K562 (cell line): ENCODE measurements around the gene STXBP6. TPM values are rescaled to one million over a fixed set of nuclear protein-coding genes. Genes with fewer than 3 reads are reported as not detected.
A peak's percentile ranks its signal among the peaks of the same experiment; 100 is the strongest.

Source experiments
- ATAC-seq: fragments of 200-7000 bp; cut with Tn5 transposase; 3 replicates; pipeline ENCODE4 v1.9.1; 2020; ENCODE audit warnings: moderate library complexity
- BruUV-seq: library from RNA; stranded (reverse); fragments of 400-500 nt; replicated peaks from 2 replicates; lab custom pipeline; 2021; lab: Mats Ljungman, UMichigan
- CTCF ChIA-PET: fragments of 300-600 bp; formaldehyde crosslinking; extraction: SDS; loops from one replicate; lab custom pipeline; 2021; ENCODE audit warnings: low intra/inter-chr PET ratio; lab: Yijun Ruan, JAX
- POLR2A ChIA-PET: fragments of 300-600, 350-650 bp; sonication (Branson Sonifier 250); formaldehyde crosslinking; extraction: SDS; loops from one replicate; lab custom pipeline; 2021; ENCODE audit warnings: antibody characterized with exemption, inconsistent platforms; lab: Yijun Ruan, JAX
- DNase-seq, 4 experiments: peaks; one replicate each; pipeline versions ENCODE4 v3.0.0 to v3.0.0-alpha.2; 2011 to 2018; ENCODE audit warnings: low spot score in 3 of 4, mixed read lengths in 3 of 4; ENCODE audit errors: extremely low read depth in 1 of 4
- FAIRE-seq: peaks from 2 replicates; lab custom pipeline; 2011; peaks lifted over from hg19 to GRCh38; lab: Jason Lieb, UNC
- H2AFZ ChIP-seq: 2 replicates; pipeline ENCODE4 v1.6.0; 2011; ENCODE audit warnings: low read depth, low read length, control low read depth, inconsistent platforms
- H3K27ac ChIP-seq: fragments of 200-600 bp; 3 replicates; pipeline ENCODE4 v1.8.0; 2011; ENCODE audit warnings: low read depth, mild to moderate bottlenecking, control low read depth, inconsistent platforms, low read length, moderate library complexity, mixed read lengths; ENCODE audit errors: extremely low read depth
- H3K27me3 ChIP-seq, 2 experiments: fragments of 300-600 bp in 1 of 2; 2 replicates in 1 of 2; 3 replicates in 1 of 2; pipeline versions ENCODE4 v1.6.0 to v1.8.0; 2011; ENCODE audit warnings: inconsistent platforms in 2 of 2, low read length in 2 of 2, mild to moderate bottlenecking in 1 of 2, mixed read lengths in 1 of 2, moderate library complexity in 1 of 2; ENCODE audit not compliant: control insufficient read depth in 2 of 2, insufficient read depth in 2 of 2
- H3K36me3 ChIP-seq: fragments of 300-600 bp; 3 replicates; pipeline ENCODE4 v1.8.0; 2011; ENCODE audit warnings: mild to moderate bottlenecking, low read length, inconsistent platforms; ENCODE audit not compliant: control insufficient read depth, insufficient read depth
- H3K4me1 ChIP-seq, 2 experiments: fragments of 200-600 bp in 1 of 2; replicated peaks in 1 of 2; 2 replicates in 1 of 2; 3 replicates in 1 of 2; pipeline versions ENCODE4 v1.5.1 to v1.8.0; 2011; ENCODE audit warnings: inconsistent platforms in 2 of 2, low read length in 2 of 2, mild to moderate bottlenecking in 1 of 2, mixed read lengths in 1 of 2, moderate library complexity in 1 of 2; ENCODE audit not compliant: control insufficient read depth in 2 of 2, insufficient read depth in 2 of 2
- H3K4me2 ChIP-seq: 2 replicates; pipeline ENCODE4 v1.6.1; 2011; ENCODE audit warnings: low read length, control low read depth, inconsistent platforms, mixed read lengths; ENCODE audit not compliant: insufficient read depth
- H3K4me3 ChIP-seq: fragments of 200-600 bp; sonication (generic), shearing (Covaris generic); 2 replicates; pipeline ENCODE4 v1.5.1; 2016; ENCODE audit warnings: control low read depth, inconsistent platforms
- H3K79me2 ChIP-seq: fragments of 200-600 bp; 3 replicates; pipeline ENCODE4 v1.8.0; 2011; ENCODE audit warnings: low read length, inconsistent platforms; ENCODE audit not compliant: control insufficient read depth, insufficient read depth
- H3K9ac ChIP-seq, 2 experiments: 2 replicates each; pipeline versions ENCODE4 v1.6.0 to v1.6.1; 2011; ENCODE audit warnings: low read depth in 2 of 2, low read length in 2 of 2, control low read depth in 1 of 2, inconsistent platforms in 1 of 2, mild to moderate bottlenecking in 1 of 2, mixed read lengths in 1 of 2; ENCODE audit not compliant: insufficient read depth in 1 of 2
- H3K9me1 ChIP-seq: one replicate; pipeline ENCODE4 v1.6.0; 2011; ENCODE audit warnings: inconsistent platforms, mild to moderate bottlenecking, low read length, moderate library complexity; ENCODE audit not compliant: control insufficient read depth, insufficient read depth
- H3K9me3 ChIP-seq: replicated peaks from 2 replicates; pipeline ENCODE4 v1.5.1; 2011; ENCODE audit warnings: low read depth, low read length, inconsistent platforms; ENCODE audit not compliant: control insufficient read depth, insufficient read depth
- H4K20me1 ChIP-seq: replicated peaks from 2 replicates; pipeline ENCODE4 v1.6.1; 2011; ENCODE audit warnings: low read length, inconsistent platforms, mixed read lengths; ENCODE audit not compliant: control insufficient read depth, insufficient read depth
- ARNT ChIP-seq, 2 experiments: fragments of 450-650 bp; IDR thresholded peaks; 2 replicates each; pipeline ENCODE4 v1.6.1; 2016; ENCODE audit warnings: mild to moderate bottlenecking in 1 of 2
- CBX8 ChIP-seq: fragments of 200-600 bp; sonication (generic); IDR thresholded peaks from 2 replicates; pipeline ENCODE4 v1.6.1; 2012; ENCODE audit warnings: borderline replicate concordance, mixed run types, low read depth, mild to moderate bottlenecking, moderate library complexity, mixed read lengths, low read length, control low read depth, inconsistent platforms; ENCODE audit not compliant: poor library complexity, severe bottlenecking; ENCODE audit errors: extremely low read depth
- ELF1 ChIP-seq: fragments of 200-800 bp; sonication (Bioruptor generic); IDR thresholded peaks from 2 replicates; pipeline ENCODE4 v1.6.1; 2016; ENCODE audit warnings: missing genetic modification characterization, missing compliant biosample characterization
- JUN ChIP-seq, 2 experiments: sonication (generic) in 1 of 2; formaldehyde crosslinking in 1 of 2; IDR thresholded peaks; 2 replicates each; pipeline versions ENCODE4 v1.6.1 to v1.8.0; 2012 to 2022; ENCODE audit warnings: borderline replicate concordance in 2 of 2, mild to moderate bottlenecking in 2 of 2, improper control_type of control experiment in 1 of 2, low read depth in 1 of 2, low read length in 1 of 2, missing genetic modification reagents in 1 of 2
- ZNF589 ChIP-seq: fragments of 200-800 bp; sonication (Bioruptor generic); IDR thresholded peaks from 2 replicates; pipeline ENCODE4 v1.6.1; 2016; ENCODE audit warnings: low read depth, missing genetic modification characterization, missing compliant biosample characterization
- WGBS: fragments of 100-300 bp; shearing (Covaris generic); methylation state at CpG from one replicate; pipeline ENCODE4 v1.1.6; 2016; ENCODE audit warnings: low coverage, mixed read lengths; ENCODE audit not compliant: insufficient coverage; ENCODE audit errors: missing lambda C conversion rate; 5-methylcytosine and 5-hydroxymethylcytosine counted together
- in situ Hi-C: fragments of 300-500 bp; cut with MboI; formaldehyde crosslinking; loops from 4 replicates; pipeline ENCODE4 v1.15.0; 2018; ENCODE audit warnings: inconsistent platforms, mixed read lengths
- intact Hi-C: fragments of 100-400 bp; cut with micrococcal nuclease; formaldehyde crosslinking; loops from 2 replicates; pipeline ENCODE4 v1.14.2; 2022
- polyA plus RNA-seq, 8 experiments: library from polyadenylated mRNA; depleted of rRNA in 4 of 8; stranded (reverse) in 5 of 8; unstranded in 3 of 8; fragments of >200 nt; fragmentation: Nextera tagmentation in 2 of 8; fragmentation: Illumina TruSeq in 1 of 8; extraction: Ambion mirVana in 2 of 8; extraction: Trizol in 1 of 8; gene quantifications; 2 replicates each; pipeline versions ENCODE4 v1.2.1 to v1.2.3, GENCODE V29; 2011 to 2014; ENCODE audit warnings: inconsistent platforms in 1 of 8, missing spikeins in 1 of 8
- total RNA-seq, 7 experiments: library from RNA; depleted of rRNA in 6 of 7; stranded (reverse); fragments of >200 nt in 6 of 7; fragmentation: Illumina TruSeq in 2 of 7; extraction: Trizol in 2 of 7; gene quantifications; 2 replicates each; pipeline versions ENCODE4 v1.2.1 to v1.2.3, GENCODE V29; 2011 to 2021; ENCODE audit warnings: low replicate concordance in 1 of 7
- TF ChIP-seq, protein P1 (sequence below): fragments of 450-650 bp; formaldehyde crosslinking; conservative IDR thresholded peaks from 2 replicates; pipeline ENCODE4 v1.4.0; 2022; ENCODE audit warnings: mild to moderate bottlenecking, missing genetic modification characterization
- TF ChIP-seq, protein P2 (sequence below): fragments of 250-450 bp; sonication (Bioruptor Pico); IDR thresholded peaks from 2 replicates; pipeline ENCODE4 v1.5.0; 2020; ENCODE audit warnings: mild to moderate bottlenecking, borderline replicate concordance
- TF ChIP-seq, protein P3 (sequence below), 2 experiments: IDR thresholded peaks in 1 of 2; conservative IDR thresholded peaks in 1 of 2; 2 replicates each; pipeline ENCODE4 v1.6.1; 2016; ENCODE audit warnings: low read depth in 2 of 2, mild to moderate bottlenecking in 1 of 2, missing compliant biosample characterization in 1 of 2, missing genetic modification characterization in 1 of 2, moderate library complexity in 1 of 2
- TF ChIP-seq, protein P4 (sequence below), 2 experiments: fragments of 450-650 bp; IDR thresholded peaks; 2 replicates each; pipeline ENCODE4 v1.6.1; 2016

The STXBP6 gene
- total and polyA plus RNA-seq, 9 of the 15 experiments (the other 6 are each of a cell fraction or from before 2014, with no cell fraction given) = 0.27 to 0.89 (median 0.59) TPM

DNA sequence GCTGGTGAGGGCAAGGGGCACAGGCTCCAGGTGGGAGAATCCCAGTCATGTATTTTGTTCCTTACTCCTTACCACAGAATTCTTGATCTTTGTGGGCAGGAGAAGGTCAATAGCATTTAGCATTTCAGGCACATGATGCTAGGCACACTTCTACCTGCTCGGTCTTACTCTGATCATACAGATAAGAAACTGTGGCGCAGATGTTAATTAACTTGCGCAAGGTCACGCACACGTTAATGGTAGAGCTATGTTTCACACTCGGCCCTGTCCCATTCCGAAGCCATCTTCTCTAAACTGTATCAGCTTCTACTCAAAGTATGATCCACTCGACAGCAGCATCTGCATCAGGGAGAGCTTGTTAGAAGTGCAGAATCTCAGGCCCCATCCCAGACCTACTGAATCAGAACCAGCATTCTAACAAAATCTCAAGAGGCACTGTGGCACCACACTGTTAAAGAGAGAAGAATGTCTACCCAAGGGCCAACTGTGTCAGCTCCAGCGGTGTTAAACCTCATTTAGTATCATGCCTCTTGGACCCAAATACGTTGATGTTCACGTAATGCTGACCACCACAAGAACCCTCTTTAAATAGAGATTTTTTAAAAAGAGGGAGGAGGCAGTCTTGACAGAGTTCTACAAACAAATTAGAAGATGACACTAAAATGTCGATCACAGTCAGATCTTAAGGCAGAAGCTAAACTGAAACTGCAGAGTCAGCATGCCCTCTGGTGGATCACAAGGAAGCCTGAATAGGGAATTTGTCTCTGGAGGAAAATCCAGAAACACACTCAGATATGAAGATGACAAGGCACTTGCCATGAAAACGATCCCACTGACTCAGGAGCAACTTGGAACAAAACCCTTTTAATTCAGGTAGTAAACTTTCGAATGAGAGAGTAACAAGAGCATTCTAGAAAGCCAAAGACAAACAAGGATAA lies 7.3 kb downstream of the STXBP6 start:
- H3K9me3 ChIP-seq = no peaks in the 10 kb centered on the region
- in situ Hi-C loops (loop anchor here (10.0 kb wide), 1 partner anchor 238 kb away; no protein-coding TSS in a partner anchor), intact Hi-C loops (loop anchor here (1.0 to 10.0 kb wide), 4 partner anchors 88 to 328 kb away; no protein-coding TSS in a partner anchor)
- DNase-seq (peak in 3 of 4 experiments; percentile 6 to 49 (median 20)), ATAC-seq (peak; percentile 69), FAIRE-seq (peak; percentile 42)
- ChIA-PET POLR2A (no interaction called here), CTCF (interaction anchor here (0.7 to 1.6 kb wide), 3 partner anchors 236 to 307 kb away, joined by 3 to 12 read pairs (median 3); no protein-coding TSS in a partner anchor)
- no peaks in the 10 kb centered on the region for H3K79me2 ChIP-seq
- BruUV-seq = no TSS peak
- H3K27ac ChIP-seq = no peak overlapping the region
- no peaks in the 10 kb centered on the region for H3K36me3 ChIP-seq
- H3K4me3 ChIP-seq = no peak overlapping the region
- no peaks in the 10 kb centered on the region for H3K9me1 ChIP-seq
- H3K9ac ChIP-seq = no peak overlapping the region
- H3K4me2 ChIP-seq = no peak overlapping the region
- WGBS = 12% methylated on average over 14 of the region's 14 CpGs
- 0 out of 2 replicates have a peak overlapping the region, but pooled peaks have one; percentile 59 for H2AFZ ChIP-seq
- peaks cover 0 to 4% of the 10 kb centered on the region in 2 experiments; a peak in 3 of 5 replicates for H3K4me1 ChIP-seq
- no peaks in the 10 kb centered on the region; a peak in 1 of 5 replicates for H3K27me3 ChIP-seq
- H4K20me1 ChIP-seq = no peaks in the 10 kb centered on the region
- TF ChIP-seq, protein P1, sequence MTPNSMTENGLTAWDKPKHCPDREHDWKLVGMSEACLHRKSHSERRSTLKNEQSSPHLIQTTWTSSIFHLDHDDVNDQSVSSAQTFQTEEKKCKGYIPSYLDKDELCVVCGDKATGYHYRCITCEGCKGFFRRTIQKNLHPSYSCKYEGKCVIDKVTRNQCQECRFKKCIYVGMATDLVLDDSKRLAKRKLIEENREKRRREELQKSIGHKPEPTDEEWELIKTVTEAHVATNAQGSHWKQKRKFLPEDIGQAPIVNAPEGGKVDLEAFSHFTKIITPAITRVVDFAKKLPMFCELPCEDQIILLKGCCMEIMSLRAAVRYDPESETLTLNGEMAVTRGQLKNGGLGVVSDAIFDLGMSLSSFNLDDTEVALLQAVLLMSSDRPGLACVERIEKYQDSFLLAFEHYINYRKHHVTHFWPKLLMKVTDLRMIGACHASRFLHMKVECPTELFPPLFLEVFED (CRISPR knock-in tag) = no peak
- TF ChIP-seq ARNT (IDR thresholded peaks at IDR 0.05) (peak in 1 of 2 experiments; percentile 91; a peak in 2 of 4 replicates), ZNF589 (CRISPR knock-in tag) (no peak), CBX8 (no peak), ELF1 (no peak), JUN (IDR thresholded peaks at IDR 0.05; ENCODE audit: borderline replicate concordance, low read depth, low read length) (no peak), JUN (CRISPR knock-in tag; IDR thresholded peaks at IDR 0.05; ENCODE audit: borderline replicate concordance) (no peak)
- TF ChIP-seq, protein P2, sequence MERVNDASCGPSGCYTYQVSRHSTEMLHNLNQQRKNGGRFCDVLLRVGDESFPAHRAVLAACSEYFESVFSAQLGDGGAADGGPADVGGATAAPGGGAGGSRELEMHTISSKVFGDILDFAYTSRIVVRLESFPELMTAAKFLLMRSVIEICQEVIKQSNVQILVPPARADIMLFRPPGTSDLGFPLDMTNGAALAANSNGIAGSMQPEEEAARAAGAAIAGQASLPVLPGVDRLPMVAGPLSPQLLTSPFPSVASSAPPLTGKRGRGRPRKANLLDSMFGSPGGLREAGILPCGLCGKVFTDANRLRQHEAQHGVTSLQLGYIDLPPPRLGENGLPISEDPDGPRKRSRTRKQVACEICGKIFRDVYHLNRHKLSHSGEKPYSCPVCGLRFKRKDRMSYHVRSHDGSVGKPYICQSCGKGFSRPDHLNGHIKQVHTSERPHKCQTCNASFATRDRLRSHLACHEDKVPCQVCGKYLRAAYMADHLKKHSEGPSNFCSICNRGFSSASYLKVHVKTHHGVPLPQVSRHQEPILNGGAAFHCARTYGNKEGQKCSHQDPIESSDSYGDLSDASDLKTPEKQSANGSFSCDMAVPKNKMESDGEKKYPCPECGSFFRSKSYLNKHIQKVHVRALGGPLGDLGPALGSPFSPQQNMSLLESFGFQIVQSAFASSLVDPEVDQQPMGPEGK (CRISPR knock-in tag) = no peak
- TF ChIP-seq, protein P3, sequence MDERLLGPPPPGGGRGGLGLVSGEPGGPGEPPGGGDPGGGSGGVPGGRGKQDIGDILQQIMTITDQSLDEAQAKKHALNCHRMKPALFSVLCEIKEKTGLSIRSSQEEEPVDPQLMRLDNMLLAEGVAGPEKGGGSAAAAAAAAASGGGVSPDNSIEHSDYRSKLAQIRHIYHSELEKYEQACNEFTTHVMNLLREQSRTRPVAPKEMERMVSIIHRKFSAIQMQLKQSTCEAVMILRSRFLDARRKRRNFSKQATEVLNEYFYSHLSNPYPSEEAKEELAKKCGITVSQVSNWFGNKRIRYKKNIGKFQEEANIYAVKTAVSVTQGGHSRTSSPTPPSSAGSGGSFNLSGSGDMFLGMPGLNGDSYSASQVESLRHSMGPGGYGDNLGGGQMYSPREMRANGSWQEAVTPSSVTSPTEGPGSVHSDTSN (CRISPR knock-in tag; IDR thresholded peaks at IDR 0.05; ENCODE audit: low read depth) = no peak
- TF ChIP-seq, protein P3 (tag; conservative IDR thresholded peaks at IDR 0.05; ENCODE audit: low read depth) = no peak
- TF ChIP-seq, protein P4, sequence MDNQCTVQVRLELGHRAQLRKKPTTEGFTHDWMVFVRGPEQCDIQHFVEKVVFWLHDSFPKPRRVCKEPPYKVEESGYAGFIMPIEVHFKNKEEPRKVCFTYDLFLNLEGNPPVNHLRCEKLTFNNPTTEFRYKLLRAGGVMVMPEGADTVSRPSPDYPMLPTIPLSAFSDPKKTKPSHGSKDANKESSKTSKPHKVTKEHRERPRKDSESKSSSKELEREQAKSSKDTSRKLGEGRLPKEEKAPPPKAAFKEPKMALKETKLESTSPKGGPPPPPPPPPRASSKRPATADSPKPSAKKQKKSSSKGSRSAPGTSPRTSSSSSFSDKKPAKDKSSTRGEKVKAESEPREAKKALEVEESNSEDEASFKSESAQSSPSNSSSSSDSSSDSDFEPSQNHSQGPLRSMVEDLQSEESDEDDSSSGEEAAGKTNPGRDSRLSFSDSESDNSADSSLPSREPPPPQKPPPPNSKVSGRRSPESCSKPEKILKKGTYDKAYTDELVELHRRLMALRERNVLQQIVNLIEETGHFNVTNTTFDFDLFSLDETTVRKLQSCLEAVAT (IDR thresholded peaks at IDR 0.05) = no peak
